ENCODE measurements around the gene EEF1AKMT3. TPM values are rescaled to one million over a fixed set of nuclear protein-coding genes. Genes with fewer than 3 reads are reported as not detected.

The EEF1AKMT3 gene
- total RNA-seq, 3 donors from 2014 or later: 5.3 to 7.3 (median 6.2) TPM

DNA sequence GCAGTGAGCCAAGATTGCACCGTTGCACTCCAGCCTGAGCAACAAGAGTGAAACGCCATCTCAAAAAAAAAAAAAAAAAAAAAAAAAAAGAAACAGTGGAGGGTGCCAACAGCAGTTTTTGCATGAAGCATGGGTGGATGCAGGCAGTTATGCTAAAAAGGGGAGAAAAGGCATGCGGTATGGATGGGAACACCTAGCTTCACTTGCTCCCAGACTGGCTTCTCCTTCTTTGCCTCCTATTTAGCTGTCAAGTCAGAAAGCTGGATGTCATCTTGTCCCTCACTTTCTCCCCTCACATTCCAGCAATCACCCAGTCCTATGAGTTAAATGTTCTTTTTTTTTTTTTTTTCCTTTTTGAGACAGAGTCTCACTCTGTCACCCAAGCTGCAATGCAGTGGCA is 2.6 kb downstream of the EEF1AKMT3 start:
- no peak for DNase-seq
- intact Hi-C loops (cut with DNase I, micrococcal nuclease): no loop called here
- Histone ChIP-seq H3K9me3 (no peaks in the 10 kb centered on the region), H3K4me1 (ENCODE audit: low read depth) (peaks cover 14% of the 10 kb centered on the region), H3K36me3 (ENCODE audit: low read depth) (no peaks in the 10 kb centered on the region), H3K4me3 (no peak overlapping the region)
- TF ChIP-seq, protein P1, sequence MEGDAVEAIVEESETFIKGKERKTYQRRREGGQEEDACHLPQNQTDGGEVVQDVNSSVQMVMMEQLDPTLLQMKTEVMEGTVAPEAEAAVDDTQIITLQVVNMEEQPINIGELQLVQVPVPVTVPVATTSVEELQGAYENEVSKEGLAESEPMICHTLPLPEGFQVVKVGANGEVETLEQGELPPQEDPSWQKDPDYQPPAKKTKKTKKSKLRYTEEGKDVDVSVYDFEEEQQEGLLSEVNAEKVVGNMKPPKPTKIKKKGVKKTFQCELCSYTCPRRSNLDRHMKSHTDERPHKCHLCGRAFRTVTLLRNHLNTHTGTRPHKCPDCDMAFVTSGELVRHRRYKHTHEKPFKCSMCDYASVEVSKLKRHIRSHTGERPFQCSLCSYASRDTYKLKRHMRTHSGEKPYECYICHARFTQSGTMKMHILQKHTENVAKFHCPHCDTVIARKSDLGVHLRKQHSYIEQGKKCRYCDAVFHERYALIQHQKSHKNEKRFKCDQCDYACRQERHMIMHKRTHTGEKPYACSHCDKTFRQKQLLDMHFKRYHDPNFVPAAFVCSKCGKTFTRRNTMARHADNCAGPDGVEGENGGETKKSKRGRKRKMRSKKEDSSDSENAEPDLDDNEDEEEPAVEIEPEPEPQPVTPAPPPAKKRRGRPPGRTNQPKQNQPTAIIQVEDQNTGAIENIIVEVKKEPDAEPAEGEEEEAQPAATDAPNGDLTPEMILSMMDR (IDR thresholded peaks at IDR 0.05): no peak
- no peak for ATAC-seq

DNA sequence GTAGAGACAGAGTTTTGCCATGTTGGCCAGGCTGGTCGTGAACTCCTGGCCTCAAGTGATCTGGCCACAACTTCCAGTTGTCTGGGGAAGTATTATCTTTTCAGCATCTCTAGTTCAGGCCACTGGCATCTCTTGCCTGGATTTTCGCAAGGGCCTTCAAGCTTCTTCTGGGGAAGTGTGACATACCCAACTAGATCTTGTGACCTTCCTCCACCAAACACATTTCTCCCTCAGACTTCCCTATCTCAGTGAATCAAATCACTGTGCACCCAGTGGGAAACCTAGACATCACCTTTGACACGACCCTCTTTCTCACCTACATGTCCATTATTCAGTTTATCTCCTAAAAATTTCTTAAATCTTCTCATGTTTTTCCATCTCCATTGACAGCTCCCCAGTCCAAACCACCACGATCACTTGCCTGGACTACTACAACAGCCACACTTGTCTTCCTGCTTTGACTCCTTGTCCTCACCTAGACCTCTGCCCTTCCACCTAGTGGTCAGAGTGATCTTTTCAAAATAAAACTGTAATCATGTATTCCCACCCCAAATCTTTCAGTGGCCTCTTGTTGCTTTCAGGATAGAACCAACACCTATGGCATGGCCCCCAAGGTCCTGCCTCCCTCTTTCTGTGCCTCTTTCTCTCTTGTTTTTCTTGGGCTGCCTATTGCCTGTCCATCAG is 3.3 kb downstream of the EEF1AKMT3 start:
- Histone ChIP-seq H3K36me3 (ENCODE audit: low read depth) (no peaks in the 10 kb centered on the region), H3K9me3 (no peaks in the 10 kb centered on the region), H3K4me1 (ENCODE audit: low read depth) (peaks cover 14% of the 10 kb centered on the region), H3K4me3 (no peak overlapping the region)
- intact Hi-C loops (cut with DNase I, micrococcal nuclease): no loop called here
- no peak for ATAC-seq
- DNase-seq: no peak
- TF ChIP-seq, protein P1 (IDR thresholded peaks at IDR 0.05): no peak

DNA sequence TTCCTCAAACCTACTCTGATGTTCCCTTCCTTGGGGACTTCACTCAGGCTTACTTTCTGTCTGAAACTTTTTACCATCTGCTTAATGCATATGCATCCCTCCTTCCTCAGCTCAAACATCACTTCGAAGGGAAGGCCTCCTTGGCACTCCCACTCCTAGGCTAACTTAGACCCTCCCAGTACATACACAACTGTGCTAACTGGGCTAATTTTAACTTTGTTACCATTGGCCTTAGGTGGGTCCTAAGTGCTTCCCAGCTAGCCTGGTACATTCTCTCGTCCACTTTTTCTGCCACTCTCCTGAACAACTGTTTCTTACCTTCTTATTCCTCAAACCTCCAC is 3.8 kb downstream of the EEF1AKMT3 start:
- Histone ChIP-seq H3K9me3 (no peaks in the 10 kb centered on the region), H3K36me3 (ENCODE audit: low read depth) (no peaks in the 10 kb centered on the region), H3K4me1 (ENCODE audit: low read depth) (peaks cover 10% of the 10 kb centered on the region), H3K4me3 (no peak overlapping the region)
- intact Hi-C loops (cut with DNase I, micrococcal nuclease): no loop called here
- no peak for DNase-seq
- TF ChIP-seq, protein P1 (IDR thresholded peaks at IDR 0.05): no peak
- no peak for ATAC-seq

DNA sequence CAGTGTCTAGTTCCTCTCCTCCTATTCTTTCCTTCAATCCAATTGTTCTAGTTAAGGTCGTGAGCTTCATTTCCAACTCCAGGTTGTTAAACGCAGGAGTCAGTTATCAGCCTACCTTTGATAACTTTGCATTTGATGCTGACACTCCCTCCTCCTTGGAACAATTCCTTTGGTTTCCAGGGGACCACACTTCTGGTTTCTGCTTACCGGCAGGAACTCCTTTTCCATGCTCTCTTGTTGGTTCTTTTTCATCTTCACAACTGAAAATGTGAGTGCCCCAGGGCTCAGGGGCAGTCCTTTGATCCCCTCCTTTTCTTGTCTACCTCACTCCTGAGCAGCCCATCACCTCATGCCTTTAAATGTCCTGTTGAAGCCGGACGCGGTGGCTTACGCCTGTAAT is 5.0 kb downstream of the EEF1AKMT3 start:
- Histone ChIP-seq H3K36me3 (ENCODE audit: low read depth) (no peaks in the 10 kb centered on the region), H3K9me3 (no peaks in the 10 kb centered on the region), H3K4me1 (ENCODE audit: low read depth) (peaks cover 7% of the 10 kb centered on the region), H3K4me3 (no peak overlapping the region)
- TF ChIP-seq, protein P1 (IDR thresholded peaks at IDR 0.05): no peak
- no peak for DNase-seq
- intact Hi-C loops (cut with DNase I, micrococcal nuclease): no loop called here
- no peak for ATAC-seq

DNA sequence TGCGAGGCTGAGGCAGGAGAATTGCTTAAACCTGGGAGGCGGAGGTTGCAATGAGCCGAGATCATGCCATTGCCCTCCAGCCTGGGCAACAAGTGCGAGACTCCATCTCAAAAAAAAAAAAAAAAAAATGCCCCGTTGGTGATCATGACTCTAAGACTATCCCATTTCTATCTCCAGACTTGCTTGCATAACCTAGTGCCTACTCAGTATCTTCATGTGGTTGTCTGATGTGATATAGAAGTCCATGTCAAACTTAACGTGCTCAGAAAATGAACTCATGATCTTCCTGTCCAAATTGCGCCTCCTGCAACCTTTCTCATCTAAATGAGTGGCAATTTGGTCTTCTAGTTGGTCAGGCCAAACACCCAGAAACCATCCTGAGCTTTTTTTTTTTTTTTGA is 5.5 kb downstream of the EEF1AKMT3 start:
- no peak overlapping the region for H3K4me3 ChIP-seq
- no peaks in the 10 kb centered on the region for H3K9me3 ChIP-seq
- DNase-seq (no peak), ATAC-seq (no peak)
- peaks cover 6% of the 10 kb centered on the region for H3K4me1 ChIP-seq (ENCODE audit: low read depth)
- intact Hi-C loops (cut with DNase I, micrococcal nuclease): no loop called here
- H3K36me3 ChIP-seq (ENCODE audit: low read depth): no peaks in the 10 kb centered on the region
- TF ChIP-seq, protein P1 (IDR thresholded peaks at IDR 0.05): no peak

DNA sequence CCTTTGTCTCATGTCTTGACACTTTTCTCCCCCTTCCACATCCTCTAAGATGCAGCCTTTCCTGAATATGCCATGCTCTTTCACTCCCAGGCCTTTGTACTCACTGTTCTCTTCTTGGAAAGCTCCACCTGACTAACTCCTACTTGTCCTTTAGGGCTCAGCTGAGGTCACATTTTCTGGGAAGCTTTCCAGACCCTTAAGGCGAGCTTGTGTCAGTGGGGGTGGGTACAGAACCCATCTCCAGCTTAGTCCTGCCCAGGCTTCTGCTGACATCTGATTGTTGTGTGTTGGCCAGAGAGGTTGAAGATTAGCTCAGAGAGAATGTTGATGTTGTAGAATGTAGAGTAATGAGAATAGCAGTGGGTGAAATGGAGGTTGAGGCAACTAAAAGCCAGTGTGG is 7.3 kb downstream of the EEF1AKMT3 start:
- H3K4me1 ChIP-seq (ENCODE audit: low read depth): peaks cover 10% of the 10 kb centered on the region
- intact Hi-C loops (cut with DNase I, micrococcal nuclease): no loop called here
- DNase-seq: no peak
- H3K4me3 ChIP-seq: no peak overlapping the region
- ATAC-seq: no peak
- TF ChIP-seq, protein P1 (IDR thresholded peaks at IDR 0.05): no peak
- H3K9me3 ChIP-seq: no peaks in the 10 kb centered on the region
- no peaks in the 10 kb centered on the region for H3K36me3 ChIP-seq (ENCODE audit: low read depth)

Data from mucosa of descending colon (tissue), 3 donors.